Activated T-helper 1 cell treated with anti-CD3 and anti-CD28 coated beads, Interleukin-12 subunit alpha, Interleukin-12 subunit beta, Interleukin-2, Interleukin-4 antibody, amounts not matched to agents 30 ng/mL and 10 ng/mL and 1 ng/mL, durations not matched to agents 14 hours and 24 hours and 36 hours (primary cell): ENCODE measurements around the gene CFAP58. TPM values are rescaled to one million over a fixed set of nuclear protein-coding genes. Genes with fewer than 3 reads are reported as not detected.

Experiments used
- total RNA-seq: library from RNA; stranded (reverse); gene quantifications from 2 replicates; pipeline ENCODE4 v1.2.3, GENCODE V29; 2022

Gene CFAP58
- total RNA-seq, 1 donor from 2014 or later, result 0.08 TPM

Other genes with a start within 250 kb of the CFAP58 start
- 13.8 and 14.0 TPM in 2 replicates for gene SFR1, start 231.7 kb upstream of the CFAP58 start, total RNA-seq
- gene CFAP43, start 121.5 kb upstream of the CFAP58 start, total RNA-seq, result not detected in 2 replicates
- gene GSTO1, start 98.9 kb upstream of the CFAP58 start, total RNA-seq, result 125 TPM in 2 replicates
- 1.1 and 1.2 TPM in 2 replicates for gene GSTO2, start 84.6 kb upstream of the CFAP58 start, total RNA-seq
- gene ITPRIP, start 15.4 kb upstream of the CFAP58 start, total RNA-seq, result 17.3 and 18.1 TPM in 2 replicates